Activated T-cell treated with anti-CD3 and anti-CD28 coated beads, Interleukin-2, amount 50 U/mL, for 72 hours (primary cell): Measurements from ENCODE around the gene EEF1AKMT3. TPM values are rescaled to one million over a fixed set of nuclear protein-coding genes. Genes with fewer than 3 reads are reported as not detected.
A peak's percentile ranks its signal among the peaks of the same experiment; 100 is the strongest.

Experiments used
- ATAC-seq, 2 donors: fragments of 150-1000 bp; cut with Tn5 transposase; replicated peaks in 1 of 2; 2 replicates each; pipeline ENCODE4 v1.10.0; 2021; ENCODE audit warnings: moderate library complexity in 2 of 2, mild to moderate bottlenecking in 1 of 2
- DNase-seq, 2 donors: peaks; one replicate each; pipeline ENCODE4 v3.0.0; 2021 to 2022; ENCODE audit warnings: mixed read lengths in 1 of 2
- H3K27ac Mint-ChIP-seq: one replicate; pipeline ENCODE4 v1.8.0; 2022; ENCODE audit warnings: mild to moderate bottlenecking, moderate library complexity, mixed read lengths
- H3K27me3 Mint-ChIP-seq: one replicate; pipeline ENCODE4 v1.8.0; 2022; ENCODE audit warnings: low read depth, mixed read lengths
- H3K36me3 Mint-ChIP-seq, 2 donors: one replicate each; pipeline ENCODE4 v1.8.0; 2022; ENCODE audit warnings: mixed read lengths in 2 of 2, mild to moderate bottlenecking in 1 of 2; ENCODE audit not compliant: insufficient read depth in 2 of 2
- H3K4me1 Mint-ChIP-seq: one replicate; pipeline ENCODE4 v1.8.0; 2022; ENCODE audit warnings: low read depth, mixed read lengths
- H3K4me3 Mint-ChIP-seq, 2 donors: one replicate each; pipeline ENCODE4 v1.8.0; 2022; ENCODE audit warnings: mild to moderate bottlenecking in 2 of 2, mixed read lengths in 2 of 2, moderate library complexity in 2 of 2
- H3K9me3 Mint-ChIP-seq, 2 donors: one replicate each; pipeline ENCODE4 v1.8.0; 2022; ENCODE audit warnings: mixed read lengths in 2 of 2
- total RNA-seq, 2 donors: library from RNA; stranded (reverse); gene quantifications; one replicate each; pipeline ENCODE4 v1.2.3, GENCODE V29; 2022

The EEF1AKMT3 gene
- total RNA-seq, 2 donors from 2014 or later: 4.9 to 6.9 TPM

DNA sequence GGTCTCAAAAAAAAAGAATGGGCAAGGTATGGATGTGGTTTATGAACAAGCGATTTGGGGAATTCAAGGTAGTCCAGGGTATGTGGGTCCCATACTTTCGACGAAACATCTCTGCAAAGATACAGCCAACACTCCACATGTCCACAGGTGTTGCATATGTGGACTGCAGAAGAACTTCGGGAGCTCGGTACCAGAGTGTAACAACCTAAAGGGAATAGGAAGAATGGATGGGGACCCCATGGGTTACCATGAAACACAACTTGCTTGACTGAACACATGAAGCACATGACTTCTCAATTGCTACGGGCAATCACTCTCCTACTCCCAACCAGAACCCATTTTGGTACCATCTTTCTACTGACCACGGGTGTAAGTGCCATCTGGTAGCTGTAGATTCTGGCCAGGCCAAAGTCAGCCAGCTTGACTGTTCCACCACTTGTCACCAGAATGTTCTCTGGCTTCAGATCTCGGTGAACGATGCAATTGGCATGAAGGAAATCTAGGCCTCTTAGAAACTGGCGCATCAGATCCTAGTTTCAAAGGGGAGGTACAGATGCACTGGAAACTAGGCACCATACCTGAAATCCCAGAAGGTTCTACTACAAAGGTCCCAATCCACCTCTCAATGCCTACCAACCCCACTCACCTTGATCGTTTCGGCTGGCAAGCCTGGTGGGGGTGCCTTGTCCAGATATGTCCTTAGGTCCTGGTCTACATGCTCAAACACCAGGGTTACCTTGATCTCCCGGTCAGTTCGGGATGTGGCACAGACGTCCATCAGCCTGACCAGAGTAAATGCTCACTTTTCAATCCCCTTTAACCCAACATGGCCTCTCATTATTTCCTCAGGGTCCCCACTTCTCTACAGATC is 21.6 kb upstream of the EEF1AKMT3 start:
- no peaks in the 10 kb centered on the region for H3K27me3 Mint-ChIP-seq
- H3K4me1 Mint-ChIP-seq: peaks cover 57% of the 10 kb centered on the region
- peaks cover 12 to 32% of the 10 kb centered on the region in 2 donors for H3K36me3 Mint-ChIP-seq

DNA sequence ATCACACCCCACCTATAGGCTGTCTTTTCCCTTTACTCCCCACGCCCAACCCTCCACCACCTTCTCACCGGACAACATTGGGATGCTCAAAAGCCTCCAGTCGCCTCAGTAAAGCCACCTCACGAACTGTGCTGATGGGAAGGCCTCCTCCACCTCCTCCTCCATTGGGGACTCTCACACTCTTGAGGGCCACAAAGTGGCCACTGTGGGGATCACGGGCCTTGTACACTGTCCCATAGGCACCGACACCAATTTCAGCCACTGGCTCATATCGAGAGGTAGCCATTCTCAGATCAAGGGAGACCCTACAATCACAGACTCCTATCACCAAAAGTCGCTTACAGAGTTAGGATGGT is 21.0 kb upstream of the EEF1AKMT3 start:
- H3K9me3 Mint-ChIP-seq: no peaks in the 10 kb centered on the region
- ATAC-seq (no peak), DNase-seq (peak in 1 of 2 donors; percentile 15)
- peak overlapping the region; percentile 91 to 98 for H3K4me3 Mint-ChIP-seq
- H3K36me3 Mint-ChIP-seq: peaks cover 15 to 32% of the 10 kb centered on the region in 2 donors
- no peaks in the 10 kb centered on the region for H3K27me3 Mint-ChIP-seq
- peaks cover 55% of the 10 kb centered on the region for H3K4me1 Mint-ChIP-seq
- peak overlapping the region; percentile 77 for H3K27ac Mint-ChIP-seq

More for the DNA sequence above, 21.6 kb upstream of the EEF1AKMT3 start:
- no peak for ATAC-seq
- Mint-ChIP-seq H3K27ac (peak overlapping the region; percentile 77), H3K9me3 (no peaks in the 10 kb centered on the region), H3K4me3 (peak overlapping the region; percentile 91 to 98)
- DNase-seq: no peak

DNA sequence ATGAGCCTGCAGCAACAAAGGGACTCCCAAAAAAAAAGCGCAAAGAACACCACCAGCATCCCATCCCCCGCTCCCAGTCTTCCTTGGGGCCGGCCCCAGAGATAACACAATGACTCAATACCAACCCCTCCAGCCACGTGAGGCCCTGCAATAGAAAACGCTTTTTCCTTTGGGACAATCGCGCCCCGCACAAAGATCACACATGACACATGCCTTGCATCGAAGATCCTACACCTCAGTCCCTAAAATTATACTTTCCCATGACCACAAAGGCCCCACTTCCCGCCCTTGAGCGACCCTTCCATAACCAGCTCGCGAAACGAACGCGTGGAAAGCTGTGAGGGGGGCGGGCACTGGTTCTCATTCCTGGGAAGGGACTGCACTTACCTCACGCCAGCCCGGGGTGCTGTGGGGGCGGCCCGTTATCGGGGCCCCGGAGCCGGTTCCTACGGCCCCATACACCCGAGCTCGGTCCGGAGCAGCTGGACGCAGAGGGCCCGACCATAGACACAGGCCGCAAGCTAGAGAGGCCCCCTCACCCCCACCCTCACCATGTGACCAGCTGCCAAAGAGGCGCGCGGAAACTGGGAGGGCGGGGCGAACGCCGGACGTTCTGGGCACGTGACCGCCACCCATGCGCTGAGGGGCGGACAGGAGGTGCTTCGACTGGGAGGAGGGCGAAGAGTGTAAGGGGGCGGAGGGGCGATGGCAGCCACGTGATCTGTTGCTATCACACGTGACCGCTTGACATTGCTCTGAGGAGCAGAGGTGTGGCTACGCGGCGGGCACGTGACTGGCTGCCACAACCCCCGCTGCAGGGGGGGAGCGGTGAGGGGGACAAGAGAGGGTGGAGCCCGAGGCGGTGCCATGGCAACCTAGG is 20.4 kb upstream of the EEF1AKMT3 start, which contains the start of gene CDK4:
TSS of gene CDK4 (minus strand) at position 523 of the 880 bp plus-strand sequence. CDS start 593 bp downstream, outside the sequence.
- Mint-ChIP-seq H3K27me3 (no peaks in the 10 kb centered on the region), H3K4me1 (peaks cover 59% of the 10 kb centered on the region), H3K27ac (peak within 1 kb of the TSS; percentile 77), H3K36me3 (peaks cover 15 to 35% of the 10 kb centered on the region in 2 donors), H3K9me3 (no peaks in the 10 kb centered on the region), H3K4me3 (peak within 1 kb of the TSS; percentile 91 to 98)
- peak; percentile 82 to 85 for ATAC-seq
- DNase-seq: peak; percentile 98 to 99

DNA sequence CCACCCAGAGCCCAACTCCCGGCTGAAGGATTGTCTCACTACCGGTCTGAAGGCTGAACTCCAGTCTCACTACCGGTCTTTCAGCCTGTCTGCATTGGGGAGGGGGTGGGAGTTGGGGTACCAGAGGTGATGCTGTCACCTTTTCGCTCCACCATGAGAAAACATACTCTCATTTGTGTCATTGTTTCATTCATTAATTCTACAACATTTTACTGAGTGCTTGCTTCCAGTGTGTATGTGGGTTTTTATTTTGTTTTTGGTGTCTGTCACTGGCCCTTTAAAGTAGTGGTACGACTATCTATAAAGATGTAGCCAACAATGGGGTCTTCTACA is 19.8 kb upstream of the EEF1AKMT3 start:
- H3K27me3 Mint-ChIP-seq: no peaks in the 10 kb centered on the region
- H3K9me3 Mint-ChIP-seq: no peaks in the 10 kb centered on the region
- DNase-seq (no peak), ATAC-seq (no peak)
- peak overlapping the region; percentile 91 to 98 for H3K4me3 Mint-ChIP-seq
- peak overlapping the region; percentile 51 for H3K27ac Mint-ChIP-seq
- H3K36me3 Mint-ChIP-seq: peaks cover 15 to 32% of the 10 kb centered on the region in 2 donors
- H3K4me1 Mint-ChIP-seq: peaks cover 63% of the 10 kb centered on the region

DNA sequence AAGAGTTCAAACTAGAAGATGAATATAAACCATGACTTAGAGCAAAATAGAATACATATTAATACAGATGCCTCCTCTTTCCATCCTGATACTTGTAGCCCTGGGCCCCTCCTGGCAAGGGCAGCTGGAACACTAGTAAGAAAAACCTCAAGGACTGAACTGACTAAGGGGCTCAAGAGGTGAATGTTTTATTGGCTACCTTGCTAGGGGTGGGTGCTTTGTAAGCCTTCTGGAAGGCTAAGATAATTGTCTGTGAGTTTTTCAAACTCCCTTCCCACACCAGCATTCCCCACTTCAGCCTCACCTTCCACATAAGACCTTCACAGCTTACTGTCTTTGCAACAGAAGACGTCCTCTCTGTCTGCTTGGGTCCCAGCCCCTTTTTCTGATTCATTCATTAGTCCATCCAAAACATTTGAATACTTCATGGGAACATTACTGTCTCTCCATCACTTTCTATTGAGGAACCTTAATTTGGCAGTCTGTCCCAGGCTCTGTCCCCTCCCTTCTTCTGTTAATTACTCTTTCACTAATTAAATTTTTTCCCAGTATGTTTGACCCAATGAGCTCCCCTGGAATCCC is 18.6 kb upstream of the EEF1AKMT3 start:
- H3K27me3 Mint-ChIP-seq: no peaks in the 10 kb centered on the region
- DNase-seq (no peak), ATAC-seq (no peak)
- peak overlapping the region; percentile 63 for H3K27ac Mint-ChIP-seq
- H3K9me3 Mint-ChIP-seq: no peaks in the 10 kb centered on the region
- H3K4me1 Mint-ChIP-seq: peaks cover 66% of the 10 kb centered on the region
- H3K4me3 Mint-ChIP-seq: peak overlapping the region; percentile 92 to 94
- peaks cover 15 to 25% of the 10 kb centered on the region in 2 donors for H3K36me3 Mint-ChIP-seq

DNA sequence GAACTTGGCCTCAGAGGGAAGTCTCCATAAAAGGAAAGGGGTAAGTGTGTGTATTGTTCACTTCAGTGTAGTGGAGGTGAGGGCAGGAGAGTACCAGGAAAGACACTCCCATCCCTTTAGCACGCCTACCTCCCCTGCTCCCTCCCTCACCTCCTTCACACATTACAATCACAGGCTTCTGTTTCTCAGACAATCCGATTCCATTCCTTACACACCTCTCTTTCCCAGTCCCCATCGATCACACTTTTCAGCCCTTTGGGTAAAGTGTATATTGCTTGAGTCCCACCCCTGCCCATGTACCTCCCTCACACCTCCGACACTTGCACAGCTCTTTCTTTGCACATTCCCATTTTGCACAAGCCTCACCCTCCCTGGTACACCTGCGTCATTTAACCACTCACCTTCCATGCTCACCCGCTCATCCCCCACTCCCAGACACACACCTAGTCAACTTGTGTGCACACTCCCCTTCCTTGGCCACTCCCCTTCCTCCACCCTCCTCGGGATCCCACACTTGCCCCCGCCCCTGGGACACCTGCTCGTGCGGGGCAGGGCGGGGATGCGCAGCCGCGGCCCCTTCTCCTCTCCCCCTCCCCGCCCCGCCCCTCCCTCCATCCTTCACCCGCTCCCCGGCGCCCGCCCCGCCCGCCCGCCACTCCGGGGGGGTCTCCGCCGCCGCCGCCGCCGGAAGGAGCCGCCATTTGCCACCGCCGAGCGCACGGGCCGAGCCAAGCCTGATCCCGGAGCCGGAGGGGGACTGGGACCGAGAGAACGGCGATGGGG is 17.8 kb upstream of the EEF1AKMT3 start, which contains the start of gene MARCHF9:
TSS of gene MARCHF9 (plus strand) at position 693 of the 783 bp plus-strand sequence. CDS start 426 bp downstream, outside the sequence.
- Mint-ChIP-seq H3K4me1 (peaks cover 69% of the 10 kb centered on the region), H3K4me3 (peak within 1 kb of the TSS; percentile 93 to 95), H3K27me3 (no peaks in the 10 kb centered on the region), H3K36me3 (peaks cover 15 to 20% of the 10 kb centered on the region in 2 donors), H3K27ac (peak within 1 kb of the TSS; percentile 63), H3K9me3 (no peaks in the 10 kb centered on the region)
- peak; percentile 54 to 56 for ATAC-seq
- DNase-seq: peak; percentile 88 to 91

DNA sequence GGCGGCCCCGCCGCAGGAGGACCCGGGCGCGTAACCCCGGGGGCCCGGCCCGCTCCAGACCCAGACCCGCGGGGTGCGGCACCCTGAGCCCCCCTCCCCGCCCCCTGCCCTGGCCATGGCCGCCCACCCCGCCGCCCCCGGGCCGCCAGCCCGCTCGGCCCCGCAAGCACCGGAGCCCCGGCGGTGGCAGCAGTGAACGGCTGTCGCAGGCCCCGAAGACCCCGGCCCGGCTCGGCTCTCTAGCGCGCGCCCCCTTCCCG is 17.3 kb upstream of the EEF1AKMT3 start:
- peaks cover 73% of the 10 kb centered on the region for H3K4me1 Mint-ChIP-seq
- H3K36me3 Mint-ChIP-seq: peaks cover 15 to 22% of the 10 kb centered on the region in 2 donors
- DNase-seq: no peak
- no peaks in the 10 kb centered on the region for H3K9me3 Mint-ChIP-seq
- H3K4me3 Mint-ChIP-seq: peak overlapping the region in 1 of 2 donors; percentile 94
- ATAC-seq: no peak
- H3K27me3 Mint-ChIP-seq: no peaks in the 10 kb centered on the region
- no peak overlapping the region for H3K27ac Mint-ChIP-seq

DNA sequence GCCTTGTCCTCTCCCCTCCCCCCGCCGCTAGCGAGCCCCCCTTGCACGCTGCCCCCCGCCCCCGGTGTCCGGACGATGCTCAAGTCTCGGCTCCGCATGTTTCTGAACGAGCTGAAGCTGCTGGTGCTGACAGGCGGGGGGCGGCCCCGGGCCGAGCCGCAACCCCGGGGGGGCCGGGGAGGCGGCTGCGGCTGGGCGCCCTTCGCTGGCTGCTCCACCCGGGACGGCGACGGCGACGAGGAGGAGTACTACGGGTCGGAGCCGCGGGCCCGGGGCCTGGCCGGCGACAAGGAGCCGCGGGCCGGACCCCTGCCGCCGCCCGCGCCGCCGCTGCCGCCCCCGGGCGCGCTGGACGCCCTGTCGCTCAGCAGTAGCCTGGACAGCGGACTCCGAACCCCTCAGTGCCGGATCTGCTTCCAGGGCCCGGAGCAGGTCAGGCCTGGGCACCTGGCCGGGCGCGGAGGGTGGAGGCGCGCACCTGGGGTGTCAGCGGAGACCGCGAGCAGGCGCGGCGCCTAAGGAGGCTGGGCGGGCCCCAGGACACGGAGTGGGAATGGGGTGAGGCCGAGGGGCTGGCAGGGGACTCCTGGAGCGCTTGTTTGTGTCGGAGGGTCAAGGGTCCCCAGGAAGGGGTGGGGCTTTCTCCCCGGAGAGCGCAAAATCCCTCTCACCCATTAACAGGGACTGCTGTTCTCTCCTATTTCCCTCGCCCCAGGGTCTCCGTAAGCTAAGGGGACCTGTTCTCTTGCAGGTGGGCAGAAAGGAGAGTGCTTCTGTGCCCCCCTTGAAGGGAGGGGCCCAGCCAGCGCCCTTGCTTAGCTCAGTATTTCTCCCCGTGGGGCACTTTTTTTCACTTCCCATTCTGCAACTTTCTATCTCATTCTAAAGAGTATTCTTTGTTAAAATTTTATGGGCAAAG is 16.7 kb upstream of the EEF1AKMT3 start:
- peak overlapping the region; percentile 32 for H3K27ac Mint-ChIP-seq
- no peaks in the 10 kb centered on the region for H3K27me3 Mint-ChIP-seq
- peaks cover 67% of the 10 kb centered on the region for H3K4me1 Mint-ChIP-seq
- H3K9me3 Mint-ChIP-seq: no peaks in the 10 kb centered on the region
- H3K4me3 Mint-ChIP-seq: peak overlapping the region; percentile 93 to 95
- peaks cover 11 to 18% of the 10 kb centered on the region in 2 donors for H3K36me3 Mint-ChIP-seq
- ATAC-seq (no peak), DNase-seq (peak; percentile 36 to 48)

DNA sequence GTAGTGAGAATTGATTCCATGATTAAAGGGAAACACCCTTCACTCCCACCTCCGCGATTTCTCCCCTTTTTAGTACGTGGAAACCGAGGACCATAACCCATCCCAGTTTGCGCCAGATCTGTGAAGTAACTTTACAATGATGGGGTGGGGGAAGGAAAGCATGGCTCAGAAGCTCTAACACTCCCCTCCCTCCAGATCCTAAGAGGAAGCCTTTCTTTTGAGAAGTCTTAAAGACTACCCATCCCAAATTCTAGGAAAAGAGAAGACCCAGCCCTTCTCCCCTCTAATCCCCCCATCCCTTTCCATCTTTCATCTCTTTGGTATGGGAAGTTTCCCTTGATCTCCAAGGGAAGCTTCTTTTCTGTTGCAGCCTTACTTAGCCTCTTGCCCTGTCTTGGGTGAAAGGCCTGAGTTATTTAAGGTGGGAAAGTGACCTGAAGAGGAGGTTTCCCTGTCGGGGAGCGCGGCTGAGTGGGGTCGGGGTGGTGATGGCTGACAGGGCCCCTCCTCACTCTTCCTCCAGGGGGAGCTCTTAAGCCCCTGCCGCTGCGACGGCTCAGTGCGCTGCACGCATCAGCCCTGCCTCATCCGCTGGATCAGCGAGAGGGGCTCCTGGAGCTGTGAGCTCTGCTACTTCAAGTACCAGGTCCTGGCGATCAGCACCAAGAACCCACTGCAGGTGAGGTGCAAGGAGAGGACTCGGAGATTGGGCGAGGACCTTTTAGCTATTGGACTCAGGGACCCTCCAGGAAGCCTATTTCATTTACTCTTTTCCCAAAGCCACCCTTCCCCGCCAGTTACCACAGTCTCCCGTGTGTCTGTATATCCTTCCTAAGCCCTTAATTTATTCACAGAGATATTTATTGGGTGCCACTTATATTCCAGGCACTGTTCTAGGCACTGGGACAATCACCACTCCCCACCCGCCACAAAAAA is 15.7 kb upstream of the EEF1AKMT3 start:
- peak overlapping the region; percentile 93 to 95 for H3K4me3 Mint-ChIP-seq
- DNase-seq: peak; percentile 81
- H3K27ac Mint-ChIP-seq: peak overlapping the region; percentile 80
- H3K27me3 Mint-ChIP-seq: no peaks in the 10 kb centered on the region
- peaks cover 8 to 12% of the 10 kb centered on the region in 2 donors for H3K36me3 Mint-ChIP-seq
- peaks cover 57% of the 10 kb centered on the region for H3K4me1 Mint-ChIP-seq
- H3K9me3 Mint-ChIP-seq: no peaks in the 10 kb centered on the region
- ATAC-seq: peak; percentile 22 to 32

DNA sequence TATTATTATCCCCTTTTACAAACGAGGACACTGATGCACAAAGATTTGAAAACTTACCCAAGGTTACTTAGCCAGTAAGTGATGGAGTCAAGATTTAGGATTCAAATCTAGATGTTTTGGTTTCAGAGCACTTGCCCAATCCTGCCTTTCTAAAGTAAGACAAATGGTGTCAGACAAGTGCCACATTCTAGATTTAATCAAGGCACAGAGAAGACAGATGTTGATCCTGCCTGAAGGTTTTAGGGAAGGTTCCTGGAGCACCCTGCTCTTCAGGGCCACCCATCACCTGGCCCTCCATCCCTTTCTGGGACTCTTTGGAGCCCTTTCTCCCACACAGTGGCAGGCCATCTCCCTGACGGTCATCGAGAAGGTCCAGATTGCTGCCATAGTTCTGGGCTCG is 14.6 kb upstream of the EEF1AKMT3 start:
- ATAC-seq: no peak
- H3K36me3 Mint-ChIP-seq: peaks cover 6 to 11% of the 10 kb centered on the region in 2 donors
- H3K4me1 Mint-ChIP-seq: peaks cover 50% of the 10 kb centered on the region
- no peak overlapping the region for H3K4me3 Mint-ChIP-seq
- H3K9me3 Mint-ChIP-seq: no peaks in the 10 kb centered on the region
- H3K27me3 Mint-ChIP-seq: no peaks in the 10 kb centered on the region
- no peak for DNase-seq
- H3K27ac Mint-ChIP-seq: no peak overlapping the region
